HCT116 (cell line): ENCODE measurements around the gene RRBP1. TPM values are rescaled to one million over a fixed set of nuclear protein-coding genes. Genes with fewer than 3 reads are reported as not detected.

Experiments used
- ATAC-seq: fragments of 200-7000 bp; cut with Tn5 transposase; 2 replicates; pipeline ENCODE4 v1.9.1; 2020; ENCODE audit warnings: mild to moderate bottlenecking, moderate library complexity
- BruUV-seq: library from RNA; stranded (reverse); fragments of 400-500 nt; replicated peaks from 2 replicates; lab custom pipeline; 2021; lab: Mats Ljungman, UMichigan
- CTCF ChIA-PET: fragments of 300-600 bp; sonication (Branson Sonifier 250); formaldehyde crosslinking; loops from one replicate; lab custom pipeline; 2021; ENCODE audit warnings: antibody characterized with exemption; lab: Charles Lee
- POLR2A ChIA-PET: fragments of 300-600, 350-600 bp; sonication (Branson Sonifier 250); formaldehyde crosslinking; loops from one replicate; lab custom pipeline; 2021; ENCODE audit warnings: antibody characterized with exemption; lab: Charles Lee
- RAD21 ChIA-PET, 2 experiments: fragments of 300-600 bp; sonication (Branson Sonifier 250); formaldehyde crosslinking; loops; one replicate each; lab custom pipeline; 2023; ENCODE audit warnings: low total read pairs in 2 of 2; ENCODE audit not compliant: uncharacterized antibody in 2 of 2, unreplicated experiment in 2 of 2, low non-redundant PET in 1 of 2; lab: Charles Lee
- DNase-seq: peaks from one replicate; pipeline ENCODE4 v3.0.0-alpha.2; 2010; ENCODE audit warnings: low read depth, low spot score
- H2AFZ ChIP-seq: fragments of 200-600 bp; shearing (Covaris generic), sonication (generic); 2 replicates; pipeline ENCODE4 v1.6.1; 2017; ENCODE audit warnings: low read depth, mixed run types, mixed read lengths, antibody characterized with exemption, low read length; ENCODE audit not compliant: poor library complexity, severe bottlenecking
- H3K27ac ChIP-seq: 2 replicates; pipeline ENCODE4 v1.5.1; 2012; ENCODE audit warnings: low read depth, low read length
- H3K27me3 ChIP-seq: fragments of 200-600 bp; sonication (generic); 2 replicates; pipeline ENCODE4 v1.6.1; 2016; ENCODE audit warnings: mixed run types, low read length, mixed read lengths; ENCODE audit not compliant: insufficient read depth
- H3K36me3 ChIP-seq, 2 experiments: fragments of 200-500 bp in 1 of 2; fragments of 200-600 bp in 1 of 2; sonication (Bioruptor generic) in 1 of 2; sonication (generic) in 1 of 2; 2 replicates each; pipeline versions ENCODE4 v1.5.1 to v1.6.1; 2014 to 2016; ENCODE audit warnings: low read length in 2 of 2, inconsistent platforms in 1 of 2, mixed read lengths in 1 of 2, mixed run types in 1 of 2; ENCODE audit not compliant: insufficient read depth in 2 of 2, control insufficient read depth in 1 of 2
- H3K4me1 ChIP-seq, 2 experiments: fragments of 200-600 bp in 1 of 2; sonication (generic) in 1 of 2; 2 replicates each; pipeline versions ENCODE4 v1.5.1 to v1.6.1; 2012 to 2017; ENCODE audit warnings: low read length in 2 of 2, inconsistent platforms in 1 of 2, mild to moderate bottlenecking in 1 of 2, mixed read lengths in 1 of 2, mixed run types in 1 of 2, moderate library complexity in 1 of 2; ENCODE audit not compliant: insufficient read depth in 2 of 2, control insufficient read depth in 1 of 2
- H3K4me2 ChIP-seq: fragments of 200-600 bp; sonication (generic); 2 replicates; pipeline ENCODE4 v1.6.1; 2017; ENCODE audit warnings: mixed run types, low read length, mixed read lengths
- H3K4me3 ChIP-seq, 2 experiments: fragments of 200-600 bp in 1 of 2; sonication (generic) in 1 of 2; replicated peaks in 1 of 2; 2 replicates each; pipeline ENCODE4 v1.5.1; 2011 to 2016; ENCODE audit warnings: low read length in 2 of 2, control low read depth in 1 of 2, low read depth in 1 of 2, mild to moderate bottlenecking in 1 of 2, mixed read lengths in 1 of 2, mixed run types in 1 of 2
- H3K79me2 ChIP-seq: fragments of 200-600 bp; sonication (generic); 2 replicates; pipeline ENCODE4 v1.6.1; 2017; ENCODE audit warnings: mild to moderate bottlenecking, mixed run types, low read length, moderate library complexity, mixed read lengths; ENCODE audit not compliant: insufficient read depth
- H3K9ac ChIP-seq: fragments of 200-600 bp; sonication (generic); 2 replicates; pipeline ENCODE4 v1.6.1; 2016; ENCODE audit warnings: low read length, mixed read lengths
- H3K9me2 ChIP-seq: fragments of 200-600 bp; sonication (generic), shearing (Covaris generic); 2 replicates; pipeline ENCODE4 v1.6.1; 2017; ENCODE audit warnings: mixed run types, mild to moderate bottlenecking, moderate library complexity; ENCODE audit not compliant: insufficient read depth
- H3K9me3 ChIP-seq, 2 experiments: fragments of 200-500 bp in 1 of 2; fragments of 200-600 bp in 1 of 2; sonication (Bioruptor generic) in 1 of 2; sonication (generic) in 1 of 2; 2 replicates each; pipeline ENCODE4 v1.6.1; 2014 to 2017; ENCODE audit warnings: low read length in 2 of 2, mixed read lengths in 2 of 2, inconsistent platforms in 1 of 2, low read depth in 1 of 2, mild to moderate bottlenecking in 1 of 2, mixed run types in 1 of 2, moderate library complexity in 1 of 2; ENCODE audit not compliant: control insufficient read depth in 1 of 2, insufficient read depth in 1 of 2
- H4K20me1 ChIP-seq: fragments of 200-600 bp; sonication (generic), shearing (Covaris generic); 2 replicates; pipeline ENCODE4 v1.6.1; 2017; ENCODE audit warnings: mixed run types, mild to moderate bottlenecking, moderate library complexity; ENCODE audit not compliant: insufficient read depth
- CEBPB ChIP-seq: IDR thresholded peaks from 2 replicates; pipeline ENCODE4 v1.6.1; 2012; ENCODE audit warnings: low read depth
- CTCF ChIP-seq, 3 experiments: fragments of 200-600 bp in 1 of 3; sonication (generic) in 1 of 3; IDR thresholded peaks in 2 of 3; conservative IDR thresholded peaks in 1 of 3; 2 replicates each; pipeline ENCODE4 v1.5.1; 2012 to 2017; ENCODE audit warnings: low read depth in 2 of 3, low read length in 2 of 3, antibody characterized with exemption in 1 of 3, borderline replicate concordance in 1 of 3, control low read depth in 1 of 3, mild to moderate bottlenecking in 1 of 3, mixed read lengths in 1 of 3, mixed run types in 1 of 3, moderate library complexity in 1 of 3; ENCODE audit not compliant: insufficient read depth in 1 of 3
- EZH2 ChIP-seq: fragments of 200-600 bp; sonication (generic); IDR thresholded peaks from 2 replicates; pipeline ENCODE4 v1.6.1; 2017; ENCODE audit warnings: antibody characterized with exemption, mixed run types
- EZH2phosphoT487 ChIP-seq: fragments of 200-600 bp; IDR thresholded peaks from 2 replicates; pipeline ENCODE4 v1.6.1; 2018; ENCODE audit warnings: antibody characterized with exemption, borderline replicate concordance
- POLR2A ChIP-seq: IDR thresholded peaks from 2 replicates; pipeline ENCODE4 v1.7.0; 2011; ENCODE audit warnings: borderline replicate concordance; ENCODE audit not compliant: insufficient read depth, insufficient read length; ENCODE audit errors: extremely low read depth
- POLR2AphosphoS5 ChIP-seq: IDR thresholded peaks from 2 replicates; pipeline ENCODE4 v1.6.1; 2011; ENCODE audit warnings: mild to moderate bottlenecking, low read depth, low read length, moderate library complexity
- REST ChIP-seq: IDR thresholded peaks from 2 replicates; pipeline ENCODE4 v1.6.1; 2012; ENCODE audit warnings: low read depth
- YY1 ChIP-seq: IDR thresholded peaks from 2 replicates; pipeline ENCODE4 v1.6.1; 2011; ENCODE audit warnings: low read length, low read depth, moderate library complexity, mild to moderate bottlenecking; ENCODE audit not compliant: insufficient replicate concordance; ENCODE audit errors: extremely low read depth
- ZBTB33 ChIP-seq: IDR thresholded peaks from 2 replicates; pipeline ENCODE4 v1.6.1; 2011; ENCODE audit warnings: mild to moderate bottlenecking, low read length, moderate library complexity; ENCODE audit not compliant: insufficient replicate concordance; ENCODE audit errors: extremely low read depth
- intact Hi-C: fragments of 100-400 bp; cut with micrococcal nuclease; formaldehyde crosslinking; loops from 2 replicates; pipeline ENCODE4 v1.10.0; 2022
- total RNA-seq: library from RNA; stranded (reverse); gene quantifications from one replicate; pipeline ENCODE4 v1.2.1, GENCODE V29; 2021; ENCODE audit not compliant: unreplicated experiment

RRBP1 gene
- total RNA-seq, 1 experiment from 2014 or later: 123 TPM

GRCh38 chr20:17710379-17711266 is 28.6 kb upstream of the RRBP1 start:
- no peaks in the 10 kb centered on the region for H3K27me3 ChIP-seq
- ATAC-seq (no peak), DNase-seq (no peak)
- no peaks in the 10 kb centered on the region for H4K20me1 ChIP-seq
- H3K79me2 ChIP-seq: no peaks in the 10 kb centered on the region
- H2AFZ ChIP-seq: no peak overlapping the region
- H3K9me3 ChIP-seq: no peaks in the 10 kb centered on the region
- ChIA-PET RAD21 (interaction anchor here in 1 of 2 experiments (0.7 kb wide), 1 partner anchor 164 kb away, joined by 5 read pairs; no protein-coding TSS in a partner anchor), CTCF (no interaction called here), POLR2A (interaction anchor here (1.2 kb wide), 1 partner anchor 28 kb away, joined by 3 read pairs; the partner anchor contains the start of gene RRBP1)
- no peak overlapping the region for H3K4me2 ChIP-seq
- intact Hi-C loops: no loop called here
- no peaks in the 10 kb centered on the region for H3K4me1 ChIP-seq
- H3K4me3 ChIP-seq: no peak overlapping the region
- BruUV-seq: no TSS peak
- no peak for TF ChIP-seq ZBTB33
- no peak for TF ChIP-seq EZH2phosphoT487
- TF ChIP-seq POLR2AphosphoS5: no peak
- no peak for TF ChIP-seq CEBPB
- no peak for TF ChIP-seq CTCF (IDR thresholded peaks at IDR 0.05 in 2 of 3, conservative IDR thresholded peaks at IDR 0.05 in 1 of 3; ENCODE audit: borderline replicate concordance in 1 of 3, insufficient read depth in 1 of 3, low read depth in 2 of 3, low read length in 2 of 3)
- no peak for TF ChIP-seq REST
- no peak for TF ChIP-seq EZH2
- no peak for TF ChIP-seq YY1
- TF ChIP-seq POLR2A: no peak
- H3K27ac ChIP-seq: no peak overlapping the region
- no peaks in the 10 kb centered on the region for H3K36me3 ChIP-seq
- H3K9me2 ChIP-seq: no peaks in the 10 kb centered on the region
- no peak overlapping the region for H3K9ac ChIP-seq
